DMS 273 (cell line): ENCODE results near the gene ERC2.

ENCODE experiments used
- DNase-seq: peaks from one replicate; lab custom pipeline; 2025; ENCODE audit not compliant: unreplicated experiment; lab: John Stamatoyannopoulos, UW

The ERC2 gene

DNA sequence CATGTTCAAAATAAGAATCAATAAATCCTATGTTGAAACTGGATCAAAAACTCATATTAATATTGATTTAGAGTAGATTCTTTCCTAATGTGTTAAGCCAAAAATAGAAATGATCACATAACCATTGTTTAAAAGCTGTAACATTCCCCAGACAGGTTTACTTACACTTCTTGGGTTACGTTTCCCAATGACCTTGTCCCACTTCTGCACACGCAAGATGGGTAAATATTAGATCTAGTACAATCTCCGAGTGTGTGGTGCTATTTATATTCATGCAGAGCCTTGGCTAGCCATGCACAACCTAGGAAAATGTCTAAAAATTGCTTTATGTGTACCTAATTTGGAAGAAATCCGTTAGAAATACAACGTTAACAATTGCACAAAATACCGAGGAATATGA, 39.6 kb downstream of the ERC2 start:
- no peak for DNase-seq

DNA sequence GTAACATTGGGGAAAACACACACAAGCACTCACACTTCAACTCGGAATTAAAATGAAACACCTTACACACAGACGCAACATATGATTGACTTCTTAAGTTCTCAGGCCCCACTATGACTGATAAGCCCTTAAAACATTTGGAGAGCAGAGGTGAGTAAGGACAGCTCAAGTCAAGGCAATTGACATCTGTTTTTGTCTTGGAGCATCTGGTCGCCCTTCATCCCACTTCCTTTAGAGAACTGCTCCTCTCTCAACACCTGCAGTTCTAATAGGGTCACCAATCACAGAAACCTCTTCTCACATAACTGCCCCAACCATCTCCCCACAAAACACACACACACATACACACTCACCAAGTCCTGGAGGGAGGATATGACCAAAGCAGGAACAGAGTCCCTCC, 43.4 kb downstream of the ERC2 start:
- peak; percentile 70 for DNase-seq

DNA sequence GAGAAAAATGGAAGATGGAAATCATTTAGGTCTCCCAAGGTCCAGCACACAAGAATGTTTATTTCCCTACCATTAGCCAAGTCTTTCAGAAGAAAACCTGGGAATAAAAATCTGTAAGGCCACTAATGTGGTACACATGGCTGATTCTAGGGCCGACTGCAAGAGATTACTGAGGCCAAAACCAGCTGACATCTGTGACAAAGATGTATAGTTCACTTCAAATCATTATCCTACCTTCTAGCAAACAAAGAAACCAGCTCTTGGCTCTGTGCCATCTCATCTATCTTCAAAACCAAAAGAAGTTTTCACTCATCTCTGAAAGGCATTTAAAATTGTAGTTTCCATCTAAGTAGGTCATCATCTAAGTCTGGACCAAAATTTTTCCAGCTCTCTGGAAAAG, 43.9 kb downstream of the ERC2 start:
- peak; percentile 32 for DNase-seq

DNA sequence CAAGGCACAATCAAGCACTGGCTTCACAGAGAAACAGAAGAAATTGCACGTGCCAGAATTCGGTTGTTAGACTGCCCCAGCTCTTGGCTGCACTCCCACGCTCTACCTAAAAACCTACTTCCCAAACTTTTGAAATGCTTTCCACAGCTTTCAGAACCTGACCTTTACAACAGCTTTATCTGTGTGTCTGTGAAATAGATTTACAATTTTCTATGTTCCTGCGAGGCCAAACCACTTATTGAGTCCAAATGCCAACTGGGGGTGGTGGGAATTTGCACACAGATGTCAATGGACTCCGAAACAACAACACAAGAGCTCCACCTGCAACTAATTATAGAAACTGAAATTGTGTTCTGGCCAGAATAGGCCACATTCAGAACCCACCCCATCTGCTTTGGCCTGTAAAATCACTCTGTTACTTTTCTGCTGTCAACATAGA, 44.6 kb downstream of the ERC2 start:
- DNase-seq, result peak; percentile 78

DNA sequence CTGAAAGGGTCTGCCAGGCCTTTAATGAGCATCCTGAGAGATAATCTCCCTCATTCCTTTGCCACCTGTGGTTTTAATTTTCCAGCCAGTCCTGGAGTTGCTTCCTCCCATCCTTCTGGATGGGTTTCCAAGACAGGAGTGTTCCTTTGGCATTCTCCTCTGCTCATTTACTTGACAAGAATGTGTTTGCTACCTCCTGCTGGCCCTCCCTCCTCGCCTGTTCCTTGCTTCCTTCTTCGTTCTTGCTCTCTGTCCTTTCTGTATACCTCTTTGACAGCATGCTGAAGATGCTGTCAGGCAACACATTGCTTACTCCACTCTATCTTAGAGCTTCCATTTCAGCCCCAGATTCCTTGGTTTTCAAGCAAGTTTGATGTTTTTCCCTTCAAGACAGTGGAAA, 46.0 kb downstream of the ERC2 start:
- DNase-seq, result no peak

DNA sequence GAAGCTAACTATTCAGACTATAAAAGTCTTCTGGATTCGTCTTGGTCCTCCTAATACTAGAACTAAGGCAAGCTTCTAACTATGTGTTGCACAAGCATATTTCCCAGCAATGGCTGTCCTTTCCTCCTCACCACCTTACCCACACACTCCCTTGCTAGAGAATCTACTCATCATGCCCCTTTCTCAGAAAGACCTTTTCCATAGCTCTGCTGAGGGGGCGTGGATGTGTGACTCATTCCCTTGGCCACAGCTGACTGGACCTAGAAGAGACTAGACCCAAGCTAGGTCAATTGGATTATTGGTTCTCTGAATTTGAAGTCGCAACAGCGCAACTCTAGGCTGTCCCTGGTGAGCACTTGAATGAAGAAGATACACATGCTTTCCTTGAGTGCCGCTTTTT, 47.1 kb downstream of the ERC2 start:
- DNase-seq, result no peak

DNA sequence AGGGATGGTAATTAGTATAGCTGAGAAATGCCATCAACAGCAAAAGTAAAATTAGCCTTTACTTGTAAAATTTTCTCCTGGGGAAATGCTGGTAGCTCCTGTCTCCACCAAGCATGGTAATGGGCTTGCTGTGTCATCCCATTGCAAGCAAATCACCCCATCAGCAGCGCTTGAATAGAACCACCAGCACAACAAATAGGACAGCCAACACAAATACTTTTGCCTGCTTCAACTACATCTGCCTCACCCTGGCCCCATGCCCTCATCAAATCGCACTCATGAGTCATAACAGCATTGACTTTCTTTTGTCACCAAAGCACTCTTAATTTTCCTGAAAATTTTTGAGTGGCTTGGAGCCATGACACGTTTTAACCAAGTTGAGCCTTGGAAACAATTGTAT, 52.6 kb downstream of the ERC2 start:
- DNase-seq, result peak; percentile 21

DNA sequence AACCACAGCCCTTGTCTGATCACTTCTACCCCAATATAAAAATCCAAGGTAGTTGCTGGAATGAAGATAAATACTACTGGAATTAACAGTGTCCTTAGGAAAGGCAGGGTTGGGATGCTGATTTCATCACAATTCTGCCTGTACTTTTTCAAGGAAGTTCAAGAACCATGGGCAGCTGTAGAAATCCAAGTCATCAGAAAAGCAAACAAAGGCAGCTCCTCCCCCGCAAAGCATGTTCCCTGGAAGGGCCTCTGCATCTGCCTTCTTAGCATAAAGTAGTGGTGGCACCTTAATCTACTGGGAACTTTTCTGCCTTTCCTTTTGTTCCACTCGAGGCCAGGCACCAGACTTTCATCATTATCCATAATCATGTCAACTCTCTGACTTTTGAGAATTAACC, 54.4 kb downstream of the ERC2 start:
- DNase-seq, result no peak

DNA sequence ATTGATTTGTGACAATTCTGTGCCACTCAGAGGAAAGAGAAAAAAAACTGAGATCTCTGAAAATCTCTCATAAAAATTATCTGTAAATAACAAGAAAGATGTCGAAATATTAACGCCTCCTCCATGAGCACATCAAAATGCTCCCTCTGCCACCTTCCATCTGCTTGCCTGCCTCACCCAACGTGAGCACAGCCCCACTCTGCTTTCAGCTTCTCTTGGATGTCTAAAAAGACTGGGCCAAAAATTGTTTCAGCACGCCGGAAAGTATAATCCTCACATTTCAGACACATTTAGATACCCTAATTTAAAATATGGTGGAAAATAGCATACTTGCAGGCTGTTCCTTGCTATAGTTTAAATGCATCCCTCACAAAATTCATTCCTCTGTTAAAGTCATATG, 57.1 kb downstream of the ERC2 start:
- no peak for DNase-seq

DNA sequence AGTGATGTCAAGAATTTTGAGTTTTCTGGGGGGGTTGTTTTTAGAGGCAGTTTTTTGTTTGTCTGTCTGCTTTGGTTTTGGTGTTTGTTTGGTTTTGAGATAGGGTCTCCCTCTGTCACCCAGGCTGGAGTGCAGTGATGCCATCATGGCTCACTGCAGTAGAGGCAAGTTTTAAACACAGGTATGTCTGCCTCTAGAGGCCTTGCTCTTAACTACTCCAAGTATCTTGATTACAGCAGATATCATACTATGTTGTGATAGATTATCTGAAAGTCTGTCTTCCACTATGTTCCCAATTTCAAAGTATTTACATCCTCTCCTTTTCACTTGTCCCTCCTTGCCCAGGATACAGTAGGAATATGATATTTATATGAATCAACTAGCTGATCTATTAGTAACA, 57.7 kb downstream of the ERC2 start:
- DNase-seq, result no peak

DNA sequence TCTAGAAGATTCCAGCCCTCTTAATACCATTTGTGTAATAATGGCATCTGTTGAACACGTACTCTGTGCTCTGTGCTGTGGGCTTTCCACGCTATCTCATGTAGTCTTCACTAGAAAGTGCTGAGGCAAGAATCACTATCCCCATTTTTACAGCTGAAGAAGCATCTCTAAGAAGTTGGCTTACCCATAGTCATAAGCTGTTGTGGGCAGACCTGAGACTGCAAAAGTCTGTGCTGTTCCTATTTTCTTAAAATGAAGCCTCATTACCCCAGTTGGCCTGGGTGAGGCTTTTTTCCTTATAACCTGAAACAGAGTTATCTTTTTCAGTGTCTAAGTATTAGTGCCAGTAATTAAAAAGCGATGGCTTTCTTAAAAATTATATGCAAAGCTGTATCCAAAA, 58.5 kb downstream of the ERC2 start:
- DNase-seq, result no peak

DNA sequence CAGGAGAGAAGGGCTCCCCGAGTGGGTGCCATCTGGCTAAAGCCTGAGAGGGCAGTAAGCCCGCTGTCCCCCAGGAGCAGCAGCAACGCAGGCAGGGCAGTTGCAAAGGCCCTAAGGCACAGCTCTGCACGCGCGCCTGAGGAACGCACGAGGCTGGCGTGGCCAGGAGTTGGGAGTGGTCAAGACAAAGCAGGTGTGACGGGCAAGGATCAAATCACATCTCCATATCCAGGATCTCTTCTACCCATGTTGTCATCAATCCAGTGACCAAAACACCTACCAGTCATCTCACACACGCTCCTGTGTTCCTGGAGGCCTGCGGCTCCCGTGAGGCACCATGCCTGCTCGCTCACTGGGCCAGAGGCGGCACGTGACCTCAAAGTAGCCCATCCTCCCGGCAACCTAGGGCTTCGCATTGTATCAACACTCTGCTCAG, 59.5 kb downstream of the ERC2 start:
- no peak for DNase-seq

DNA sequence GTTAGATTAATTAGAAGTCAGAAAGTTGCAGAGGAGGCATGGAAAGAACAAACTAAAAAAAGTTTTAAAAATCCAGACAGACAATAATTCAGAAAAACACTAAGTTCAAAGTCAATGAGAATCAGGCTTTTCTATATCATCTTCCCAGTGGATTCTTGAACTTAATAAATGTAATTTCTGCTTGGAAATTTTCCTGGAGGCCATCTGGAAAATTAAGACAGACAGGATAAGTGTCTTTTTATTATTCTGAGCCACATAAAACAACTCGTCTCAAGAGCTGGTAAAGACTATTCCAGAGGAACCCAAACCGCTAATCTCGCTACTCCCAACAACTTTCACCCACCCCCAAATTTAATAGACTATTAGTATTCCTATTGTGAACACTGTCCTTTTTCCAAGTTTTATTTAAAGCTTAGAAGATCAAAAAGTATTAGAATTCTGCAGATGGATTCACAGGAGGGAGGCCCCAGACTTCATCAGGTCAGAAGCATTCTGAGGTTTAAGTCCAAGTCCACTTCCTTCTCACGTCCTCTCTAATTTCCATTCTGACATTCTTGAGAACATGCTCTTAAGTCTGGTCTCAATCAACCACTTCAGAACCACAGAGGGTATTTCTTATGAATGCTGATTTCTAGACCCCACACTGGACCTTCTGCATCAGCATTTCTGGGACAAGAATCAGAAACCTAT, 61.3 kb downstream of the ERC2 start:
- no peak for DNase-seq

DNA sequence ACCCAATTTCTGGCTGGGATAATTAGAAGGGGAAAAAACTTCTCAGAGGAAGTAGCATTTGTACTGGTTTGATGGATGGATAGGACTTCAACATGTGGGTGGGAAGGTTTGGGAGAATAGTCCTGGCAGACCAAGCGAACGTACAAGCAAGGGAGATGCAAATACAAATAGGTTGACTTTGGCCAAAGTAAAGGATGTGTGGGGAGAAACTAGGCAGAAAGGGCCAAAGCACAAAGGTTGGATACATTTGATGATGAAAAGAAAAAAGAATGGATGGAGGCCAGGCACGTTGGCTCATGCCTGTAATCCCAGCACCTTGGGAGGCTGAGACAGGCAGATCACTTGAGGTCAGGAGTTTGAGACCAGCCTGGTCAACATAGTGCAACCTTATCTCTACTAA, 63.4 kb downstream of the ERC2 start:
- no peak for DNase-seq

DNA sequence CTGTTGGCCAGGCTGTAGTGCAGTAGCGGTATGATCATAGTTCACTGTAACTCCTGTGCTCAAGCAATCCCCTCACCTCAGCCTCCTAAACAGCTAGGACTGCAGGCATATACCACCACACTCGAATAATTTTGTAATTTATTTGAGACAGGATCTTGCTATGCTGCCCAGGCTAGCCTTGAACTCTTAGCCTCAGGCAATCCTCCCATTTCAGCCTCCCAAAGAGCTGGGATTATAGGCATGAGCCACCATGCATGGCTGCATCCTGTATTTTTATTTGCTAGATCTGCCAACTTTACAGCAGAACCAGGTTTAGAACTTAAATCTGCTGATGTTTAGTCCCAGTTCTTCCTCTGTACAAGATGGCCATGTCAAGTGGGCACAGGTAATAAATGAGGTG, 69.6 kb downstream of the ERC2 start:
- no peak for DNase-seq

DNA sequence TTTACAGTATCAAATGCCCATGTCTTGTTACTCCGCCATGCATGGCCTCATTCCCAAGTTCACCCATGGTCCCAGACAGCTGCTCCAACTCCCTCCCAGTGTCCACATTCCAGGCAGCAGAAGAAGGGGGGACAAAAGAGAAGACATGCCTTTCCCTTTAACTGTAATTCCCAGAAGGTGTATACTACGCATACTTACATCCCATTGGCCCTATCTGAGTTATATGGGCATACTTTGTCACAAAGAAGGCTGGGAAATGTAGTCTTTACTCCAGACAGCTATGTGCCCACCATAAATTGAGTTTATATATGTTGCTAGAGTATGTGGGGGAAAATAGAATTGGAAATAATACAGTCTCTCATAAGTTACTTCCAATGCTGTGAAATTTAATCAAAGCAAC, 70.5 kb downstream of the ERC2 start:
- DNase-seq, result no peak

DNA sequence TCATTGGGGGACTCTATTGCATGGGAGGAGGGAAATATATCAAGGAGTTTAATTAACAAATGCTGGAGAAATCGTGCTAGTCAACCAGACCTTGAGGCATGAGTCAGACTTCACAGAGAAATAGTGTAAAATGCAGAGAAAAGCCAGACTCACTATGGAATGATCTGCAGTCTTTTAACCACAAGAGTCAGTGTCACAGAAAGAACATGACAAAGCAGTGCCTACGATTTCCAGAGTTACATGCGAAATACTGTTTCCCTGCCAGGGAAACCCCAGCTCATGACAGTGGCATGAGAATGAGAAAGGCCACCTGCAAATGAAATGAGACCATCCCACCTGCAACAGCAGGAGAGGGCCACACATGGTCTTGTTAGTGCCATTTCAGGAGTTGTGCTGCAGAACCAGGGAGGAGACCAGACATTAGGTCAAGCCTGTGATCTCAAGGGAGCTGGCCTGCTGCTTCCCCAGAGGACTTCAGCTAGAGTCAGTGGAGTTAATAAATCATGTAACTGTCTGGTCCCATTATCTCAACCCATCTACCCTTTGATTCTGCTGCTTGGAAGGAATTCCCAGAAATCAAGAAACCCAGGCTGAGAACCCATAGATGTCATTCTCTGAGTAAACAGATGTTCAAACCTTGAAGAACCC, 79.0 kb downstream of the ERC2 start:
- DNase-seq, result no peak

DNA sequence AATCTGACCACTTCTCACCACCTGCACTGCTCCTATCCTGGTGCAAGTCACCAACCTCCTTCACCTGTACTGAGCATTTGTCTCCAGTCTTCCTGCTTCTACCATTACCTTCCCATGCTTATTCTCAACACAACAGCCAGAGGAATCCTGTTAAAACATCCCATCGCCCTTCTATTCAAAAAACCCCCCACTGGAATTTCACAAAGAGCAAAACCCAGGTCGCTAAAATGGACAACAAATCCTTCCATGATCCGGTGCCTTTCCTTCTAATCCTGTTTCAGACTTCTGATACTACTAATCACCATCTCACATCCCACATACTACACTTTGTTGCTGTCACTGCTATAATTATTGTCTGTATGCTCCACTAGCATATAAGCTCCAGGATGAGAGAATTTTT, 85.2 kb downstream of the ERC2 start:
- no peak for DNase-seq

DNA sequence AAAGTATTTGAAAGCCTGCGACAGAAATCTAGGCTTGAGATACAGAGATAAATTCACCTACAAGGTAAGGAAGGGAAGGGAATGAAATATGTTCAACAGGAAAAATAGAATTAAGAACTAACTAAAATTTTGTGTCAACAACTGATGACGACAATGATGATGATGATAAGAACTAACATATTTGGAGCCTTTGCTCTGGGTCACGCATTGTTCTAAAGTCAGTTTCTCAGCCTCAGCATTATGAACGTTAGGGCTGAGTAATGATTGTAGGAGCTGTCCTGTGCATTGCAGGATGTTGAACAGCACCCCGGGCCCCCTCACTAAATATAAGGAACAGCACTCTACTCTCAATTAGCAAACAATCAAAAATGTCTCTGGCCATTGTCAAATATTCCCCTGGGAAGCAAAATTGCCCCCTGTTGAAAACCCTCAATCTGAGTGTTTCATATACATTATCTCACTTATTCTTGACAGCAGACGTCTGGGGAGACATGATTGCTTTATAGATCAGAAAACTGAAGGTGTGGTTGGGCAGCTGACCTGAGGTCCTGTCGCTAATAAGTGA, 88.5 kb downstream of the ERC2 start:
- DNase-seq, result no peak

DNA sequence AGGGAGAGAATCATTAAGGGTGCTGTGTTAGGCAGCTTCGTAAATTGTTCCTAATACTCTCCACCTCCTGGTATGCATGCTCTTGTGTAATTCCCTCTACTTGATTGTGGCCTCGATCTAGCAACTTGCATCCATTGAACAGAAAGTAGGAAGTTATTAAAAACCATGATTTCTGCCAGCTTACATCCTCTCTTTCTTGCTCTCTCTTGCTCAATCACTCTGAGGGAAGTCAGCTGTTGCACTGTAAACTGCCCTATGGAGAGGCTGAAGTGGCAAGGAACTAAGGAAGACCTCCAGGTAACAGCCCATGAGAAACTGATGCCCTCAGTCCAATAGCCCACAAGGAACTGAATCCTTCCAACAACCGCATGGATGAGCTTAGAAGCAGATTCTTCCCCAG, 92.6 kb downstream of the ERC2 start:
- DNase-seq, result no peak

DNA sequence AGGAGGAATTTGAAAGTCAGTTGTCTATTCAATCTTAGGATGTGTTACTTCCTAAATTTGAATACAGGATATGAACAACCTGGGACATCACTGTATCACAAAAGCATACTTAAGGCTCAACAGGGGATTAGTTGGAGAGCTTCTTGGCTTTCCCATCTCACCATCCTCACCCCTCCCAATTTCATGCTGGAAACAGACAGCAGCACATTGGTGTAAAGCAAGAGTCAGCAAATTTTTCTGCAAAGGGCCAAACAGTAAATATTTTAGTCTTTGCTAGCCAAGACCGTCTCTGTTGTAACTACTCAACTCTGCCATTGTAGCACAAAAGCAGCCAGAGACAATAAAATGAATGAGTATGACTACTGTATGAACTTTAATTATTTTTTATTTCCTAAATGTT, 94.9 kb downstream of the ERC2 start:
- no peak for DNase-seq

DNA sequence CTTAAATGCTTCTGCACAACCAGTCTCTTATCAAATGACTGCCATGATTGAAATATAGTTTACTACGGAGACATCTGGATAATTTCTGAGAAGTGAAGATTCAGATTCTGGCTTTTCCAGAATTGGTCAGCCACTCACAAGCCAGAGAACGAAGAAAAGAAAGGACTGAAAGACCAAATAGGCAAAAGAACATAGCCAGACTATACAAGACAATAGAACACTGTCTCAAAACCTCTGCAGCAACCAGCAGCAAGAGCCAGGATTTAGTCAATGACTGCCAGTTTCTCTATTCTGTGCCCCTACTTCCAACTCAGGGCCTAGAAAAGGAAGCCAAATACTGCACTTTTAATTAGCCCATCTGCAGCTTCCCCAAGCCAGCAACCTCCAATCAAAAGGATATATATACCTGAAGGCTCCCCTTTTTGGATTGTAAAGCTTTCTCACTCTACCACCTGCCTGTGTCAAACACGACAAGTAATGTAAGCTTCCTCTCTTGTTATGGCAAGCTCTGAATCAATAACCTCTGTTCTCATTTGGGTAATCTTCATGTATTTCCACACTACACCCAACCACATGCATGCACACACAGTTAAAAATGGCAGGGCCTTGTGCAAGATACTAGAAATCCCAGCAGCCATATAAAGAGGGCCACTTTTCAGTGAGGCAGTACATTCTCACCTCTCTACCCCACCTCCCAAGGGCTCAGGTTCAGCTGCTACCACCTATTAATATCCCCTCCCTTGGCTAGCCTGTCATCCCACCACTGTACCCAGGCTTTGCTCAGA, 97.1 kb downstream of the ERC2 start:
- no peak for DNase-seq
